NCI-H2227 (cell line): Measurements from ENCODE around the gene INKA2.
A peak's percentile ranks its signal among the peaks of the same experiment; 100 is the strongest.

Source experiments
- DNase-seq: peaks from one replicate; lab custom pipeline; 2025; ENCODE audit not compliant: unreplicated experiment; lab: John Stamatoyannopoulos, UW

INKA2 gene

DNA sequence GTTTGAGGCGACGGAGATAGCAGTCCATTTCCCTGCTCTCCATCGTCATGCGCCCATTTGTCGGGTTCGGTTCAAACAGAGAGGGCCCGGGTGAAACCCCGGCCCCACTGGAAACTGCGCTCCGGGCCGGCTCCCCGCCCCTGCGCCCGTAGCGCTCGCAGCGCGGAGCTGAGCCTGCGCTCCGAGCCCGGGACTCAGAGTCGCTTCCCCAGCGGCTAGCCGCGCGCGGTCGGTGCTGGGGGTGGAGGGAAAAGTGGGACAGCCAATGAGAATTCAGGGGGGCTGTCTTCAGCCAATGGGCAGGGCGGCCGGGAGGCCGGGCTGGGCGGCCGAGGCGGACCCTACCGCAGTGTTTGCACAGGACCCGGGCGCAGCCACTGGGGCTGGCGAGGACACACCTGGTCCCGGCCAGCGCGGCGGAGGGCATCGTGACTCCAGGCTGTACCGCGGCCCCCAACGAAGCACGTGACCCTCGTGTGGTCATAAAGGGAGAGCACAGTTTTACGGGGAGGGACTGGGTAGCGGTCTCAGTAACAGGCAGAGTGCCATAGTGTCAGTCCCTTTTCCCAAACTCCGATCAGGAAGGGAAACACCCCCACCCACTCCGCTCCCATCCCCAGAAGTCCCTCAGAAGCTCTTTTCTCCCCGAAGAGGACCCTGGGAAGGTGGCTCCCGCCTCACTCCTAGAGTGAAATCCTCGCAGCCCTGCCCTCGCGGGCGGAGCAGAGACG lies at the start of gene INKA2:
TSS of gene INKA2 (minus strand) at position 202 of the 731 bp plus-strand sequence. CDS start at position 49, 153 bp downstream.
- peak; percentile 95 for DNase-seq

DNA sequence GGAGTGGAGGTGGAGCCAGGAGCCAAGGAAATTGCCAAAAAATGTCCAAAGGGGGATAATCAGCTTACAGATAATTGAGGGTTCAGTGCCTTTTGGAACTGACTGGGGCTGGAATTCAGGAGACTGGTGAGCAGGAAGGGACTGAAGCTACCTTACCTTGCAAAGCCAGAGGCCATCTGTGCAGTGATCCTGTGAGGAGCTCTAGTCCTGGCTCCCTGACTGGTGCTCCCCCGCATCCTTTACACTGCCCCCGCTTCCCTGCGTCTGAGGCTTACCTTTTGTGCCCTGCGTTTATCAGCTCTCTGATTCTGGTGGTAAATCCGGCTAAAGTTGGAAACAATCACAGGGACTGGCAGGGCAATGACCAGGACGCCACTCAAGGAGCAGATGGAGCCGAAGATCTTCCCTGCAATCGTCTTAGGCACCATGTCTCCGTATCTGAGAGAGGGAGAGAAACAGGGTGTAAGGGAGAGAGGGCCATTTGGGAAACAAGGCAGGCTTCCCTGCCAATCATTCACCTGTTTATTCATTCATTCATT lies 47.5 kb upstream of the INKA2 start:
- no peak for DNase-seq

DNA sequence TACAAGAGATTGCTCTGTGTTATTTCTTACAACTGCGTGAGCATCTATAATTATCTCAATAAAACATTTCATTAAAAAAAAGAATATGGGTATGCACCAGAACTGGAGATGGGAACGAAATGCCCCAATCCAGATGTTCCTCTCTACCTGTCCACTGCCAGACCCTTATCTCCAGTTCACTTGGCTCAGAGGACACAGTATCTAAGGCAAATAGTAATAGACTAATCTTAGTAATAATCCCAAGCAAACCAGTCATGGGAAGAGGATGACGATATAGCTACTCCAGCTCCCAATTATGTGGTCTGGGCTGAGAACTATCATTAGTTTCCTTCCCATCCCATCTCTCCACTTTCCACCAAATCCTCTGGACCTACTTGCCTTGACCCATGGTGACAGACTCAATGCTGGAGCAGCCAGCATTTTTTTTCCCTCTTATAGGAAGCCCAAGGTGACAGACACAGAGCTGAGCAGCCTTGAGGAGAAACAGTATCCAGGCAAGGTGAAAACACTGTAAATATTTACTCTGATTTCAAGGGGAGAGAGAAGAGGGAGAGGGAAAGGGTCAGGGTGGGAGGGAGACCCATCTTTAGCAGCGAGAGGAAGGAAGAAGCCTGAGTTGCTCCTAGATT lies 45.2 kb upstream of the INKA2 start:
- DNase-seq: no peak

DNA sequence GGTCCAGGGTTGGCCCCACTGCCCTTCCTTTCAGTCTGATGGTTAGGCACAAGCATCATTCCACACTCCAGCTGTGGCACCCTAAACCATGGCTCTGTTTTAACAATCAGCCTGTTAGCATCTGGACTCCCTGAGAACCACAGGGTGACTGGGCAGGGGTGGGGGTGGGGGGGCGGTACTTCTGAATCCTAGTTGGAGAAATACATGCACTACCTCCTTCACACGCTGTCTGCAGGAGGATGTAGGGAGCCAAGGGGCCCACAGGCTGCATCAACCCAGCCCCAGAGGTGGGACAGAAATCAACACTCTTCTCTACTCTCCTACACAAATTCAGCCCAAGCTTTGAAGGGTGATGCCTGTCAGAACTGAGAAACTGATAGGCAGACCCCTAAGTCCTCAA lies 40.4 kb upstream of the INKA2 start:
- no peak for DNase-seq

DNA sequence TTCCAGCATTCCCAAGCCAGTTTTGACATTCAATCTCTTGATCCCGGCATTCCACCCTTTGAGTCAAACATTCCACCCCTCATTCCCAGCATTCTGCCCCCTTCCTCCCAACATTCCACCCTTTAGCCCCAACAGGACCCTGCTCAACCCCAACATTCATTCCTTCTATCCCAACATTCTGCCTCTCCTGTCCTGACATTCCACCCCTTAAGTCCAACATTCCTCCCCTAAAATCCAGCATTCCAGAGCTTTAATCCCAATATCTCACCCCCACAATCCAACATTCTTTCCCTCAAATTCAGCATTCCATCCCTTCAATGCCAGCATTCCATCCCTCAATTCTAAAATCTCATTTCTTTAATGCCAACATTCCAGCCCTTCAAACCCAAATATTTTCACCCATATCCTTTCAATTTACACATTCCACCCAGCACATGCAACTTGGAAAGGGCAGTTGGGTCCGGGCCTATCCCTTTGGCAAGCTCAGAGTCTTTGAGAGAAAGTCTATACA lies 39.4 kb upstream of the INKA2 start:
- no peak for DNase-seq

DNA sequence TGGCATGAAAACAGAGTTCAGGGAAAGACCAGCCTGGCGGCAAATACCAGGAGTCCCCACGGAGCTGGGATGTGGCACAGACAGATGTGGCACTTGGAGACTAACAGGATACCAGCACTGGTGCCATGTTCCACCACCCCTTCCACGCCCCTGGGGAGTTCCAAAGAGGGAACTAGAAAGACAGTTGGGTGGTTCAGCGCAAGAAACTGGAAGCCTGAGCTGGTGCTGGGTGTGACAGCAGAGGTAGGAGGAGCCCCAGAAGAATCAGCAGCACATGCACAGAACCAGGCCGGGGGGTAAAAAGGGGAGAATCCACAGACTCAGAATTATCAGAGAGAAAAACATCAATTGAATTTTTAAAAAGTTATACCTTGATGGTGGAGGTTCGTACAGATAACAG lies 38.9 kb upstream of the INKA2 start:
- no peak for DNase-seq

DNA sequence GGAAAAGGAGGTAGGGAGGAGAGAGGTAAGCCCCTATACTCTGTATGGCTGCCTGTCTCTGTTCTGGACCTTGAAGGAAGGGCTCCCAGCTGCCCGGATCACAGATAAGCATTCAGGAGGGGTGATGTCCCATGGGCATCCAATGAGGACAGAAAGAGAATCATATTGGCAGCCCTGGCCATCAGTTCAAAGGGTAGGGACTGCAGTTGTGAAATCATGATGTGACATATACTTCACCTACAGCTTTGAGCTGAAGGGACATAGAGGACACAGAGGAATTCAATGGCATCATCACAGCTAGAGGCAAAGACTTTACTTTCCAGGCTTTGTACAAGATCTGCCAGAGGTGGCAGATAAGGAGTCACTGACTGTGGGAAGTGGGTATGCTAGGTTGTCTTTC lies 38.1 kb upstream of the INKA2 start:
- no peak for DNase-seq

DNA sequence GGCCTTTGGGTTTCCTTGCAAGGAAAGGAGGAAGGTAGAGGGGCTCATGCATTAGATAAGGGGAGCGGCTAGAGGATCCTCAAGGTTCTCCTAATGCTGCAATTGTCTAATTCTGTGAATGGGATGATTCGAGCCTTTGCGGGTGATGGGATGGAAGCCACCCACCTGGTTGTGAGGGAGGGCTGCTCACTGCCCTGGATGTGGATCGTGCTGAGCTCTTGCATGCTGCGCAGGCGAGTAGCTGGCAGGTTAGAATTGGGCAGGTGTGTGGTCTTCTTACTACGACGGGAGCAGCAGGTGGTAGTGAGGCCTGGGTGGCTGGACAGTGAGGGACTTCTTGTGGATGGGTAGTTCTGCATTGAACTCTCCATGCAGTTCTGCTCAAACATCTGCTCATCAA lies 37.7 kb upstream of the INKA2 start:
- DNase-seq: no peak

DNA sequence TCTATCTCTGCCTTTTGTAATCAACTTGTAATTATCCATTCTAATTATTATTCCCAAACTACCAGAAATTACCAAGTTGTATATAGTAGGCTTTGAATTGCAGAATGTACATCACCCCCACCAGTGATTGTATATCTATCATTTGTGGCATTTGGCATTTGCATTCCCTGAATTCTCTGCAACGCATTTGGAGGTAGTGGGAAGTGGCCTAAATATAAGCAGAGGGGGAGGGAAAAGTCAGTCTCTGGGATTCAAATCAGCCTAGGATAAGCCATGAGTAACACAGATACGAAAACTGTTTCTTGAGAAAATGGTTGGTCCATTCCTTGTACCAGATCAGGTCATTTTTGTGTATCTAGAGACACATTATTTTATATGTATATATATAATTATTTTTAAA lies 37.2 kb upstream of the INKA2 start:
- DNase-seq: no peak

DNA sequence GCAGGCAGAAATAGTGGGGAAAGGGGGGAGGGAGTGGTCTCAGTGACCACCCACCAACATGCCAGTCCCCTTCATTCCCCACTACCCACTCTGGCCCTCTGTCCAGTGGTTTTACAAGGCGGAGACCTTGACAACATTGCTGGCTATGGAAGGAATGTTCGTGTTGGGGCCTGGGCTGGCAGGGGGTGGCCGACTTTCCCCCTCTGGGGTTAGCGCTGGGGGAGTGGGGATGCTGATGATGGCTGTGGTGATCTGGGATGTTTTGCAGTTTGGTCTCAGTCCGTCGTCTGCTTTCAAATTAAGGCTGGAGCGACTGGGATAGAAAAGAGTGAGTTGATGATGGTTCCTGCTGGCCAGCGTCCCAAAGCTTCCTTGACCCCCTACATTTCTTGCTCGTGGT lies 36.8 kb upstream of the INKA2 start:
- no peak for DNase-seq

DNA sequence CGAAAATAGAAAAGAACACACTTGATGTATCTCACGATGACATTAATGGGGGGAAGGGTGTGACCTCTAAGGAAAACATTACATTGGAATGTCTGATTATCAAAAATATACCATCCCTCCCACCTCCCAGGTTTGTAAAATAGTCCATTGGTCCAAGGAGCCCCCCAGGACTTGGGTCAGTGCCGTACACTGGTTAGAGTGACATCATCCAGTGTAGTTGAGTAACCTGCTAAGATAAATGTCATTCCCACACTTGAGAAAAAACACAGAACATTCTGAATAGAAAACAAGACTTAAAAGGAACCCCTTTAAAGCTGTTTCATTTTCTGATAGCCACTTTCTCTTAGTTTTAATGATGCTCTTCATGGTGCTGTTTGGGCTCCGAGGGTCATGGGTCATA lies 31.7 kb upstream of the INKA2 start:
- DNase-seq: no peak

DNA sequence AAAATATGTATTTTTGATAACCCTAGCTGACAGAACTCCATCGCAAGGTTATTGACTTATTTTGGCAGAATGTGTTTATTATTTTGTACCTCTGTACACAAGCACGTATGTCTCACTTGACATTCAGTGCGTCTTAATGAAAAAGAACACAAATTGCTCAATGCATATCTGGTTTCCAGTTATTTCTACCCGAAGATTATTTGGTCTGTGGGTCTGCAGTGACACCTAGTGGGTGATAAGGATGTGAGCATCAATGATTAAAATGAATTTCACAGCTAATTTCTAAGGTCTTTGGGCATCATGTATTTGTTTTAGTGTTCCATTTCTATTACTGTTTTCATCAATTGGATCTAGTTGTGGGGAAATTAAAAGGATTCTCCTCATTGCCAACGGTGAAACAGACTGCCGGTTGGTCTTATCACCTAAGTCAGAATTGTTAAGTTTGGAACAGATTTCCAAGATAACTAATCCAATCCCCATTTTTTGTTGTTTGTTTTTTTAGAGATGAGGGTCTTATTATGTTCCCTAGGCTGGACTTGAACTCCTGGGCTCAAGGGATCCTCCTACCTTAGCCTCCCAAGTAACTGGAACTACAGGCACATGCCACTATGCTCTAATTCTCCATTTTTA lies 30.4 kb upstream of the INKA2 start:
- DNase-seq: peak; percentile 64

DNA sequence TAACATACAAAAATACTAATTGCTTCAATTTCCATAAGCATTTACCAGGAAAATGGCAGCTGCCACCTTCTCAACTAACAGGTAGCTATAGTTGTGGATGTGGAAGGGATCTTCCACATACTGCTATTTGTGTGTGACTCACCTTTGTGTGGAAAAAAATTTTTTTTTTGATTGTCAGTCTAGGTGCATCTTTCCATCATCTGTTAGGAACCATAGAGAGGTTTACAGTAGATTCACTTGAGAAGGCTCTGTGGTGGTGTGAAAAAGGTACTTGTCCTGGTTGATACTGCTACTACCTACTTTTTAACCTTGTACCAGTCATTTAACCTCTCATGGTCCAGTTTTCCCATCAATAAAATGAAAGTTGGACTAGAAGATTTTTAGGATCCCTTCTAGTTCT lies 29.4 kb upstream of the INKA2 start:
- DNase-seq: no peak

DNA sequence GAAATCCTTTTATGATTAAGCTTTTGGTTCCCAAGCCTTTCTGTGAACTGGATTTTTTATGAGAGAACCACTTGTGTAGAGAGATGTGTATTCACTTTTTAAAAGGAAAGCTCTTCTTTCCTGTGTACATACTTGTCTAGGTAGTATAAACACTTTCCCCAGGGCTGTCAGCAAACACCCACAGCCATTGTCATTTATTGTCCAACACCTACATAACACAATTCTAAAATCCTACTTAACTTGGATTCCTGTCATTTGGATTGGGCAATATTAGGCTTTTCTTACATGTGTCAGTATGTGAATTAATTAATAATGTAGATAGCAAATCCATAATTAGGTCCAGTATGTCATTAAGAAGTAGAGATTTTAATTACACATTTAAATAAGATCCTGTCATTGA lies 28.8 kb upstream of the INKA2 start:
- no peak for DNase-seq

DNA sequence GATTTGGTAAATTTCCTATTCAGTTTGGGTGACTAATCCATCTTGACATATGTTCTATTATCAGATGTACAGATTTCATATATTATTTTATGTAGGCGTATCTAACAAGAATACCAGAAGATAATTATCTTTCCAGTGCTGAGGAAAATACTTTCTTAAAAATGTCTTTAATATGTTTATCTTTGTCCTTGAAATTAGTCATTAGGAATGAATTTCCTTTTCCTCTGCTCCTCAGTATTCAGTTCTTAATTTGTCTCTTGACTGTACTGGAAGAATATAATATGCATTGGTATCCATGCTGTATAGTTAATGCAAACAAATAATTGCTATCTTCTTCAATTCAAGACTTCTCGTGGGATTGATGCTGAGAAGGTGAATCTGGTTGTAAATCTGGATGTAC lies 23.1 kb upstream of the INKA2 start:
- DNase-seq: no peak

DNA sequence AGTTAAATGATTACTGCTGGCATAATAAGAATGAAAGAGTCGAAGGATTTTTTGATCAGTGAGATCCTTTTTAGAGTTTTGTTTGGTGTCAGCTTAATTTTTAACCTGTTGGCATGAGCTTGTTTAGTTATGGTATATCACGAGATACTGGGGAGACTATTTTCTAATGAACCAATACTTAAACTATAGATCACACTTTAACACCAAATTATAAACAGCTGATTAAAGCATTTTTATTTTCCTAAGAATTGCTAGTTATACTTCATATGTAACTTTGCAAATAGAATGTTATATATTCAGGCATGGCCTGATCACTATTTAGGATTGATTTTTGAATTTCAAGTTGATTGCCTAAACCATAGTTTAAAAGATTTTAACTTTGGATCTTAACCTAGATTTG lies 22.5 kb upstream of the INKA2 start:
- DNase-seq: no peak

DNA sequence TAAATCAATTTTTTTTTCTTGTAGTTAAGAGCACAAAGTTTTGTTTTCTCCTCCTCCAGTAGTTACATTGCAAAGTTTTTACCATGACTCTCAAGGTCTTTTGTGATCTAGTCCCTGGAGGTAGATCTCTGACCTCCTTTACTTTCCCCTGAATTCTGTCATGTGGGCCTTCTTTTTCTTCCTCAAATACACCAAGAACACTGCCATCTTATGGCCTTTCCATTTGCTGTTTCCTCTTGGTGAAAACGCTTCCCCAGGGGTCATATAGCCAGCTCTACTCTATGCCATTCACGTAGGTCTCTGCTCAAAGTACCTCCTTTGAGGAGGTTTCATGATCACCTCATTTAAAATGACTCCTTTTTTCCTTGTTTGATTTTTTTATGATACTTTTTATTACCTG lies 19.2 kb upstream of the INKA2 start:
- DNase-seq: peak; percentile 25

DNA sequence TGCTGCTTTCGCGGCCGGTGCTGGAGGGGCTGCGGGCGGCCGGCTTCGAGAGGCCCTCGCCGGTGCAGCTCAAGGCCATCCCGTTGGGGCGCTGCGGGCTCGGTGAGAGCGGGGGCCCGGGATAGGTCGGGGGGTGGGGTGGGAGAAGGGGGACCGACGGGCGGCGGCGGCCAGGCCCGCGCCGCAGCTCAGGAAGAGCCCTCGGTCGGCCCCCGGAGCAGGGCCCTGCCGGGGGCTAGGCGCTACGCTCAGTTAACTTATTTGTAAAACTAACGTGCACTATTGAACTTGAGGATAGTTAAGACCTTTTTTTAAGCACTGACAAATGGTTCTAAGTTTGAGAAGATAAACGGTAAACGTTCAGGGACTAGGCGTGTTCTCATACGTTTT lies 16.9 kb upstream of the INKA2 start:
- no peak for DNase-seq

DNA sequence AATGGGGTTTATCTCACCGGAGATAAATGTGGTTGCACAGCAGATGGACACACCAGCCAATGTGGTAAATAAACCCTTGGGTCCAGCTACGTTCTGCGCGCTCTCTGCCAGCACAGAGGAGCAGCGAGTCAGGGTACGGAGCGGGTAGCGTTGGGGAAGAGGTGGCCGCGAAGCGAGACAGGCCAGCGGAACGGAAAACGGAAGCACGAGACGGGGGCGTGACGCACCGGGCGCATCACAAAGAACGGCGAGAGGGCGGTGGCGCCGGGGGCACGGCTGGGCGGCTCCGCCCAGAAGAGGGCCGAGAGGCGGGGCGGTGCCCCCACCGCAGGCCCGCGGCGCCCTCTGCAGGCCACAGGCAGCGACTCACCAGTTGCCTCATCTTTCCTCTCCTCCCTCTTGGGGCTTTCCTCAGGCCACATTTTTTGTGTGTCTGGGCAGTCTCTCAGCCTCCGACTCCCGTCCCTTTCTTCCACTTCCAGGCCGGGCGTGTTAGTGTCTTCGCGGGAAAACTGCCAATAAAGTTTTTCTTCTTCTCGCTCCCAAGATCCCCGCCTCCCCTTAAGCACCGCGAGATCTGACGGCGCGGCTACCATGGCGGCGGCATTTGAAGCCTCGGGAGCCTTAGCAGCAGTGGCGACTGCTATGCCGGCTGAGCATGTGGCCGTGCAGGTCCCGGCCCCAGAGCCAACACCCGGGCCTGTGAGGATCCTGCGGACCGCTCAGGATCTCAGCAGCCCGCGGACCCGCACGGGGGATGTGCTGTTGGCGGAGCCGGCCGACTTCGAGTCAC lies 16.3 kb upstream of the INKA2 start, which contains the start of gene DDX20:
TSS of gene DDX20 (plus strand) at position 571 of the 793 bp plus-strand sequence. CDS start at position 595, 24 bp downstream.
- DNase-seq: peak; percentile 98

DNA sequence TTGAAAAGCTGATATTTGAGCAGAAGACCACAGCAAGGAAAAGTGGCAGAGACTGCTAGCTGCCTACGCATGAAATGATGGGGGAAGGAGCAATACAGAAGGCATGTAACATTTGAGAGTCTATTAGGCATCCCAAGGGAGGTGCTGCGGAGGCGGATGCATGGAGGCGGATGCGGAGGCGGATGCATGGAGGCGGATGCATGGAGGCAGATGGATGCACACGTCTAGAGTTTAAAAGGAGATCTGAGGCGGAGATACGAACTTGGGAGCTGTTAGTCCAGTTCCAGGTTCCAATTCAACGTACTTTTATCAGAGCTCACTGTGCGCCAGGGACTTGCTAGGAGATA lies 15.8 kb upstream of the INKA2 start:
- peak; percentile 70 for DNase-seq

DNA sequence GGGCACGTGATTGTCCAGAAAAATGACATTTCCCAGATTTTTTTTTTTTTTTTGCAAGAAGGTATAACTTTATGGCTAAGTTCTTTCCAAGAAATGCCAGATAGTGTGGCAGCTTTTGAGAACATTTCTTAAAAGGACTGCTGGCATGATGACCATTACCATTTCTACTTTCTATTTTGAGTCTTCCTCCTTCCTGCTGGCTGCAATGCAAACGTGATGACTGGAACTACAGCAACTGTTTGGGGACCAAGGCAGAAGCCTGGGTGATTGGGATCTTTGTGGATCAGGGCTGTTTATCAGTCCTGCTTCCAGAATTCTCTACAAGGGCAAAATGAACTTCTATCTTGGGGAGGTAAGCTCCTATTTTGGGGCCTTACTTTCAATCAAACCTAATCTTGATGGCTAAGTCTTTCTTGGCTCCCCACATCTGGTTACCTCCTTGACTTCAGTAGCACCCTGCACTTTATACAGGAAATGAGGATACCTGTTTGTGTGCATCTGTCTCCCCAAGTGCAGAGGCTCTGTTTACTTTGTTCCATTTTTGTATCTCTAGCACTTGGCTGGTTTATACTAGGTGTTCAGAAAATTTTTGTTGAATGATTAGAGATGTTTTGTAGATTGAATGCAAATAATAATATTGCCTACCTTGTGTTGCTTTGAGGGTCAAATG lies 12.8 kb upstream of the INKA2 start:
- DNase-seq: no peak
